K562 (cell line): ENCODE measurements around the gene NAT10. TPM values are rescaled to one million over a fixed set of nuclear protein-coding genes. Genes with fewer than 3 reads are reported as not detected.

ENCODE experiments used
- ATAC-seq: fragments of 200-7000 bp; cut with Tn5 transposase; 3 replicates; pipeline ENCODE4 v1.9.1; 2020; ENCODE audit warnings: moderate library complexity
- BruUV-seq: library from RNA; stranded (reverse); fragments of 400-500 nt; replicated peaks from 2 replicates; lab custom pipeline; 2021; lab: Mats Ljungman, UMichigan
- CTCF ChIA-PET: fragments of 300-600 bp; formaldehyde crosslinking; extraction: SDS; loops from one replicate; lab custom pipeline; 2021; ENCODE audit warnings: low intra/inter-chr PET ratio; lab: Yijun Ruan, JAX
- POLR2A ChIA-PET: fragments of 300-600, 350-650 bp; sonication (Branson Sonifier 250); formaldehyde crosslinking; extraction: SDS; loops from one replicate; lab custom pipeline; 2021; ENCODE audit warnings: antibody characterized with exemption, inconsistent platforms; lab: Yijun Ruan, JAX
- DNase-seq, 4 experiments: peaks; one replicate each; pipeline versions ENCODE4 v3.0.0 to v3.0.0-alpha.2; 2011 to 2018; ENCODE audit warnings: low spot score in 3 of 4, mixed read lengths in 3 of 4; ENCODE audit errors: extremely low read depth in 1 of 4
- FAIRE-seq: peaks from 2 replicates; lab custom pipeline; 2011; peaks lifted over from hg19 to GRCh38; lab: Jason Lieb, UNC
- H2AFZ ChIP-seq: 2 replicates; pipeline ENCODE4 v1.6.0; 2011; ENCODE audit warnings: low read depth, low read length, control low read depth, inconsistent platforms
- H3K27ac ChIP-seq: fragments of 200-600 bp; 3 replicates; pipeline ENCODE4 v1.8.0; 2011; ENCODE audit warnings: low read depth, mild to moderate bottlenecking, control low read depth, inconsistent platforms, low read length, moderate library complexity, mixed read lengths; ENCODE audit errors: extremely low read depth
- H3K27me3 ChIP-seq, 2 experiments: fragments of 300-600 bp in 1 of 2; 2 replicates in 1 of 2; 3 replicates in 1 of 2; pipeline versions ENCODE4 v1.6.0 to v1.8.0; 2011; ENCODE audit warnings: inconsistent platforms in 2 of 2, low read length in 2 of 2, mild to moderate bottlenecking in 1 of 2, mixed read lengths in 1 of 2, moderate library complexity in 1 of 2; ENCODE audit not compliant: control insufficient read depth in 2 of 2, insufficient read depth in 2 of 2
- H3K36me3 ChIP-seq: fragments of 300-600 bp; 3 replicates; pipeline ENCODE4 v1.8.0; 2011; ENCODE audit warnings: mild to moderate bottlenecking, low read length, inconsistent platforms; ENCODE audit not compliant: control insufficient read depth, insufficient read depth
- H3K4me1 ChIP-seq, 2 experiments: fragments of 200-600 bp in 1 of 2; replicated peaks in 1 of 2; 2 replicates in 1 of 2; 3 replicates in 1 of 2; pipeline versions ENCODE4 v1.5.1 to v1.8.0; 2011; ENCODE audit warnings: inconsistent platforms in 2 of 2, low read length in 2 of 2, mild to moderate bottlenecking in 1 of 2, mixed read lengths in 1 of 2, moderate library complexity in 1 of 2; ENCODE audit not compliant: control insufficient read depth in 2 of 2, insufficient read depth in 2 of 2
- H3K4me2 ChIP-seq: 2 replicates; pipeline ENCODE4 v1.6.1; 2011; ENCODE audit warnings: low read length, control low read depth, inconsistent platforms, mixed read lengths; ENCODE audit not compliant: insufficient read depth
- H3K4me3 ChIP-seq: fragments of 200-600 bp; sonication (generic), shearing (Covaris generic); 2 replicates; pipeline ENCODE4 v1.5.1; 2016; ENCODE audit warnings: control low read depth, inconsistent platforms
- H3K79me2 ChIP-seq: fragments of 200-600 bp; 3 replicates; pipeline ENCODE4 v1.8.0; 2011; ENCODE audit warnings: low read length, inconsistent platforms; ENCODE audit not compliant: control insufficient read depth, insufficient read depth
- H3K9ac ChIP-seq, 2 experiments: 2 replicates each; pipeline versions ENCODE4 v1.6.0 to v1.6.1; 2011; ENCODE audit warnings: low read depth in 2 of 2, low read length in 2 of 2, control low read depth in 1 of 2, inconsistent platforms in 1 of 2, mild to moderate bottlenecking in 1 of 2, mixed read lengths in 1 of 2; ENCODE audit not compliant: insufficient read depth in 1 of 2
- H3K9me1 ChIP-seq: one replicate; pipeline ENCODE4 v1.6.0; 2011; ENCODE audit warnings: inconsistent platforms, mild to moderate bottlenecking, low read length, moderate library complexity; ENCODE audit not compliant: control insufficient read depth, insufficient read depth
- H3K9me3 ChIP-seq: replicated peaks from 2 replicates; pipeline ENCODE4 v1.5.1; 2011; ENCODE audit warnings: low read depth, low read length, inconsistent platforms; ENCODE audit not compliant: control insufficient read depth, insufficient read depth
- H4K20me1 ChIP-seq: replicated peaks from 2 replicates; pipeline ENCODE4 v1.6.1; 2011; ENCODE audit warnings: low read length, inconsistent platforms, mixed read lengths; ENCODE audit not compliant: control insufficient read depth, insufficient read depth
- CEBPG ChIP-seq, 3 experiments: fragments of 200-800 bp in 1 of 3; sonication (Bioruptor generic) in 1 of 3; sonication (generic) in 1 of 3; formaldehyde crosslinking in 1 of 3; IDR thresholded peaks in 2 of 3; conservative IDR thresholded peaks in 1 of 3; 2 replicates each; pipeline versions ENCODE4 v1.6.1 to v1.8.0; 2016 to 2022; ENCODE audit warnings: missing compliant biosample characterization in 2 of 3, missing genetic modification characterization in 2 of 3, mild to moderate bottlenecking in 1 of 3, missing genetic modification reagents in 1 of 3
- CHD4 ChIP-seq: fragments of 200-600 bp; sonication (generic); IDR thresholded peaks from 3 replicates; pipeline ENCODE4 v1.6.1; 2012; ENCODE audit warnings: low read depth, mild to moderate bottlenecking, mixed read lengths, low read length, inconsistent platforms; ENCODE audit not compliant: insufficient read depth, insufficient replicate concordance, poor library complexity, severe bottlenecking
- FOXJ3 ChIP-seq: sonication (generic); formaldehyde crosslinking; IDR thresholded peaks from 2 replicates; pipeline ENCODE4 v1.4.0; 2020; ENCODE audit warnings: mild to moderate bottlenecking, missing genetic modification reagents
- GABPB1 ChIP-seq: sonication (generic); formaldehyde crosslinking; IDR thresholded peaks from 2 replicates; pipeline ENCODE4 v1.8.0; 2022; ENCODE audit warnings: mild to moderate bottlenecking, missing genetic modification reagents
- GABPB2 ChIP-seq: fragments of 250-450 bp; sonication (Bioruptor Pico); conservative IDR thresholded peaks from 2 replicates; pipeline ENCODE4 v1.5.1; 2021; ENCODE audit warnings: mild to moderate bottlenecking
- KLF6 ChIP-seq: fragments of 250-450 bp; sonication (Bioruptor Pico); IDR thresholded peaks from 2 replicates; pipeline ENCODE4 v1.4.0; 2020; ENCODE audit warnings: mild to moderate bottlenecking, moderate library complexity, borderline replicate concordance
- NCOR1 ChIP-seq: fragments of 450-650 bp; IDR thresholded peaks from 2 replicates; pipeline ENCODE4 v1.6.1; 2016; ENCODE audit warnings: mild to moderate bottlenecking, moderate library complexity
- PHF21A ChIP-seq: fragments of 450-650 bp; IDR thresholded peaks from 2 replicates; pipeline ENCODE4 v1.6.1; 2017; ENCODE audit warnings: low read depth, borderline replicate concordance
- TAF9B ChIP-seq: fragments of 450-650 bp; IDR thresholded peaks from 2 replicates; pipeline ENCODE4 v1.6.1; 2018; ENCODE audit warnings: mild to moderate bottlenecking; ENCODE audit not compliant: partially characterized antibody
- ZNF124 ChIP-seq: sonication (generic); formaldehyde crosslinking; IDR thresholded peaks from 2 replicates; pipeline ENCODE4 v1.8.1; 2022; ENCODE audit warnings: missing genetic modification reagents
- ZNF239 ChIP-seq: fragments of 250-450 bp; sonication (Bioruptor Pico); IDR thresholded peaks from 2 replicates; pipeline ENCODE4 v1.4.0; 2020; ENCODE audit warnings: mild to moderate bottlenecking
- ZNF699 ChIP-seq: fragments of 250-450 bp; sonication (Bioruptor Pico); IDR thresholded peaks from 2 replicates; pipeline ENCODE4 v1.8.0; 2021; ENCODE audit warnings: mild to moderate bottlenecking, moderate library complexity; ENCODE audit not compliant: insufficient replicate concordance
- WGBS: fragments of 100-300 bp; shearing (Covaris generic); methylation state at CpG from one replicate; pipeline ENCODE4 v1.1.6; 2016; ENCODE audit warnings: low coverage, mixed read lengths; ENCODE audit not compliant: insufficient coverage; ENCODE audit errors: missing lambda C conversion rate; 5-methylcytosine and 5-hydroxymethylcytosine counted together
- in situ Hi-C: fragments of 300-500 bp; cut with MboI; formaldehyde crosslinking; loops from 4 replicates; pipeline ENCODE4 v1.15.0; 2018; ENCODE audit warnings: inconsistent platforms, mixed read lengths
- intact Hi-C: fragments of 100-400 bp; cut with micrococcal nuclease; formaldehyde crosslinking; loops from 2 replicates; pipeline ENCODE4 v1.14.2; 2022
- polyA plus RNA-seq, 8 experiments: library from polyadenylated mRNA; depleted of rRNA in 4 of 8; stranded (reverse) in 5 of 8; unstranded in 3 of 8; fragments of >200 nt; fragmentation: Nextera tagmentation in 2 of 8; fragmentation: Illumina TruSeq in 1 of 8; extraction: Ambion mirVana in 2 of 8; extraction: Trizol in 1 of 8; gene quantifications; 2 replicates each; pipeline versions ENCODE4 v1.2.1 to v1.2.3, GENCODE V29; 2011 to 2014; ENCODE audit warnings: inconsistent platforms in 1 of 8, missing spikeins in 1 of 8
- total RNA-seq, 7 experiments: library from RNA; depleted of rRNA in 6 of 7; stranded (reverse); fragments of >200 nt in 6 of 7; fragmentation: Illumina TruSeq in 2 of 7; extraction: Trizol in 2 of 7; gene quantifications; 2 replicates each; pipeline versions ENCODE4 v1.2.1 to v1.2.3, GENCODE V29; 2011 to 2021; ENCODE audit warnings: low replicate concordance in 1 of 7
- TF ChIP-seq, protein P1 (sequence below): IDR thresholded peaks from 3 replicates; pipeline ENCODE4 v1.6.1; 2011; ENCODE audit warnings: borderline replicate concordance, mild to moderate bottlenecking; ENCODE audit not compliant: insufficient read length, insufficient read depth
- TF ChIP-seq, protein P2 (sequence below): fragments of 450-650 bp; IDR thresholded peaks from 2 replicates; pipeline ENCODE4 v1.6.1; 2016; ENCODE audit warnings: low read depth, mild to moderate bottlenecking, moderate library complexity
- TF ChIP-seq, protein P3 (sequence below): fragments of 250-450 bp; sonication (Bioruptor Pico); IDR thresholded peaks from 2 replicates; pipeline ENCODE4 v1.9.0; 2021; ENCODE audit warnings: mild to moderate bottlenecking, inconsistent platforms
- TF ChIP-seq, protein P4 (sequence below): sonication (generic); formaldehyde crosslinking; IDR thresholded peaks from 2 replicates; pipeline ENCODE4 v1.8.1; 2023; ENCODE audit warnings: mild to moderate bottlenecking, missing genetic modification reagents

NAT10 gene
- total and polyA plus RNA-seq, 9 of the 15 experiments (the other 6 are each of a cell fraction or from before 2014, with no cell fraction given): 55.4 to 125 (median 86.3) TPM

DNA sequence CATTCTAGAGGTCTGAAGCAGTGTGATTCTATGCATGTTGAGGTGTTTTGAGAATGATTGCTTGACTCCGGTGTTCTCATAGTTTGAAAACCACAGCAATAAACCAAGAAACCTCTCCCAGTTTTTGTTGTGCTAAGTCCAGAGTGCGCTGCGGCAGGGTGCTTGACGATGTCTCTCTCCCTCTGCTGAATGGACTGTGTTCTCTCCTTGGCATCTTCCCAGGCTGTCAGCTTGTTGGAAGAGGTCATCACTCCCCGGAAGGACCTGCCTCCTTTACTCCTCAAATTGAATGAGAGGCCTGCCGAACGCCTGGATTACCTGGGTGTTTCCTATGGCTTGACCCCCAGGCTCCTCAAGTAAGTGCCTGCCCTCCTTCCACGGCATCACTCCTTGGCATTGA lies 31.0 kb downstream of the NAT10 start:
- peaks cover 2% of the 10 kb centered on the region for H3K9me1 ChIP-seq
- H4K20me1 ChIP-seq: 0 out of 2 replicates have a peak, but pooled peaks cover 3% of the 10 kb centered on the region
- no peak overlapping the region for H3K4me2 ChIP-seq
- TF ChIP-seq TAF9B (no peak), NCOR1 (no peak), GABPB2 (no peak), ZNF124 (CRISPR knock-in tag) (no peak), GABPB1 (CRISPR knock-in tag) (no peak), ZNF239 (CRISPR knock-in tag) (no peak), ZNF699 (no peak), FOXJ3 (CRISPR knock-in tag) (no peak), CEBPG (CRISPR knock-in tag; IDR thresholded peaks at IDR 0.05) (no peak), CEBPG (tag; conservative IDR thresholded peaks at IDR 0.05 in 1 of 2, IDR thresholded peaks at IDR 0.05 in 1 of 2) (no peak), PHF21A (no peak), CHD4 (no peak), KLF6 (CRISPR knock-in tag) (no peak)
- TF ChIP-seq, protein P1, sequence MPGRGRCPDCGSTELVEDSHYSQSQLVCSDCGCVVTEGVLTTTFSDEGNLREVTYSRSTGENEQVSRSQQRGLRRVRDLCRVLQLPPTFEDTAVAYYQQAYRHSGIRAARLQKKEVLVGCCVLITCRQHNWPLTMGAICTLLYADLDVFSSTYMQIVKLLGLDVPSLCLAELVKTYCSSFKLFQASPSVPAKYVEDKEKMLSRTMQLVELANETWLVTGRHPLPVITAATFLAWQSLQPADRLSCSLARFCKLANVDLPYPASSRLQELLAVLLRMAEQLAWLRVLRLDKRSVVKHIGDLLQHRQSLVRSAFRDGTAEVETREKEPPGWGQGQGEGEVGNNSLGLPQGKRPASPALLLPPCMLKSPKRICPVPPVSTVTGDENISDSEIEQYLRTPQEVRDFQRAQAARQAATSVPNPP: no peak
- TF ChIP-seq, protein P2, sequence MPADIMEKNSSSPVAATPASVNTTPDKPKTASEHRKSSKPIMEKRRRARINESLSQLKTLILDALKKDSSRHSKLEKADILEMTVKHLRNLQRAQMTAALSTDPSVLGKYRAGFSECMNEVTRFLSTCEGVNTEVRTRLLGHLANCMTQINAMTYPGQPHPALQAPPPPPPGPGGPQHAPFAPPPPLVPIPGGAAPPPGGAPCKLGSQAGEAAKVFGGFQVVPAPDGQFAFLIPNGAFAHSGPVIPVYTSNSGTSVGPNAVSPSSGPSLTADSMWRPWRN: no peak
- TF ChIP-seq, protein P3, sequence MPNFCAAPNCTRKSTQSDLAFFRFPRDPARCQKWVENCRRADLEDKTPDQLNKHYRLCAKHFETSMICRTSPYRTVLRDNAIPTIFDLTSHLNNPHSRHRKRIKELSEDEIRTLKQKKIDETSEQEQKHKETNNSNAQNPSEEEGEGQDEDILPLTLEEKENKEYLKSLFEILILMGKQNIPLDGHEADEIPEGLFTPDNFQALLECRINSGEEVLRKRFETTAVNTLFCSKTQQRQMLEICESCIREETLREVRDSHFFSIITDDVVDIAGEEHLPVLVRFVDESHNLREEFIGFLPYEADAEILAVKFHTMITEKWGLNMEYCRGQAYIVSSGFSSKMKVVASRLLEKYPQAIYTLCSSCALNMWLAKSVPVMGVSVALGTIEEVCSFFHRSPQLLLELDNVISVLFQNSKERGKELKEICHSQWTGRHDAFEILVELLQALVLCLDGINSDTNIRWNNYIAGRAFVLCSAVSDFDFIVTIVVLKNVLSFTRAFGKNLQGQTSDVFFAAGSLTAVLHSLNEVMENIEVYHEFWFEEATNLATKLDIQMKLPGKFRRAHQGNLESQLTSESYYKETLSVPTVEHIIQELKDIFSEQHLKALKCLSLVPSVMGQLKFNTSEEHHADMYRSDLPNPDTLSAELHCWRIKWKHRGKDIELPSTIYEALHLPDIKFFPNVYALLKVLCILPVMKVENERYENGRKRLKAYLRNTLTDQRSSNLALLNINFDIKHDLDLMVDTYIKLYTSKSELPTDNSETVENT (CRISPR knock-in tag): no peak
- TF ChIP-seq, protein P4, sequence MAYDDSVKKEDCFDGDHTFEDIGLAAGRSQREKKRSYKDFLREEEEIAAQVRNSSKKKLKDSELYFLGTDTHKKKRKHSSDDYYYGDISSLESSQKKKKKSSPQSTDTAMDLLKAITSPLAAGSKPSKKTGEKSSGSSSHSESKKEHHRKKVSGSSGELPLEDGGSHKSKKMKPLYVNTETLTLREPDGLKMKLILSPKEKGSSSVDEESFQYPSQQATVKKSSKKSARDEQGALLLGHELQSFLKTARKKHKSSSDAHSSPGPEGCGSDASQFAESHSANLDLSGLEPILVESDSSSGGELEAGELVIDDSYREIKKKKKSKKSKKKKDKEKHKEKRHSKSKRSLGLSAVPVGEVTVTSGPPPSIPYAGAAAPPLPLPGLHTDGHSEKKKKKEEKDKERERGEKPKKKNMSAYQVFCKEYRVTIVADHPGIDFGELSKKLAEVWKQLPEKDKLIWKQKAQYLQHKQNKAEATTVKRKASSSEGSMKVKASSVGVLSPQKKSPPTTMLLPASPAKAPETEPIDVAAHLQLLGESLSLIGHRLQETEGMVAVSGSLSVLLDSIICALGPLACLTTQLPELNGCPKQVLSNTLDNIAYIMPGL (CRISPR knock-in tag): no peak
- in situ Hi-C loops: no loop called here
- no TSS peak for BruUV-seq
- intact Hi-C loops: no loop called here
- H3K27ac ChIP-seq: no peak overlapping the region
- CTCF ChIA-PET: no interaction called here
- no peak overlapping the region for H3K4me3 ChIP-seq
- ATAC-seq: no peak
- H3K9me3 ChIP-seq: no peaks in the 10 kb centered on the region
- no peaks in the 10 kb centered on the region for H3K27me3 ChIP-seq
- FAIRE-seq: no peak
- WGBS: 99% methylated on average over 7 of the region's 8 CpGs
- H3K9ac ChIP-seq: no peak overlapping the region
- no peak for DNase-seq
- no peaks in the 10 kb centered on the region for H3K79me2 ChIP-seq
- no peaks in the 10 kb centered on the region for H3K4me1 ChIP-seq
- H3K36me3 ChIP-seq: peaks cover 96% of the 10 kb centered on the region
- POLR2A ChIA-PET: no interaction called here
- no peak overlapping the region for H2AFZ ChIP-seq
